SK-N-DZ (cell line): ENCODE data around the gene MYH9.
"Not testable (repeated sequence)": the region's sequence is repeated elsewhere in the genome, so short reads cannot be mapped to it uniquely, and the experiment has no call there.

Experiments used
- DNase-seq: peaks from one replicate; pipeline ENCODE4 v3.0.0-alpha.2; 2015; ENCODE audit warnings: low spot score

MYH9 gene

DNA sequence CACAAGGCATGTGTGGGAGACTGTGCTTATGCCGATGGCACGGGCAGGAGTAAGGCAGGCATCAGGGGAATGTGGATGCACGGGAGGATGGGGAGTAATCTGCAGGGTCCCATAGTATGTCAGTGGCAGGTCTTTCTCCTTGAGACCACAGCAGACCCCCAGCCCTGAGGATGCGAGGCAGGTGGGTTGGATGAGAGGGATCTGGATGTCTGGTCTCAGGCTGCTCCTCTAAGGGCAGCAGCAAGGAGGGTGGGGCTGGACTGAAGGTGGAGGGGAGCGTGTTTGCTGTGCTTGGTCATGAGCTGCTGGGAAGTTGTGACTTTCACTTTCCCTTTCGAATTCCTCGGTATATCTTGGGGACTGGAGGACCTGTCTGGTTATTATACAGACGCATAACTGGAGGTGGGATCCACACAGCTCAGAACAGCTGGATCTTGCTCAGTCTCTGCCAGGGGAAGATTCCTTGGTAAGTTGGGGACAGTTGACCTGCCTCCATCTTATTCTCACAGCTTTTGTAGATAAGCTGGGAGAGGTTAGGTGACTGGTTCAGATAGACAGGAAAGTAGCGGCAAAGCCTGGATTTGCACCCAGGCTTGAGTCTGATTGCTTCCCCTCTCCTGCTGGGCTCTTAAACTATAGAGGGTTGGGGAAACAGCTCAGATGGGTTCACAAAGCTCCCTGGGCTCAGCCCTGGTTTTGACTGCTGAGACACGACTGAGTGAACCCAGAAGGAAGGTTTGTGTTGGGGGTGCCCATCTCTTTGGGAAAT is 134.8 kb downstream of the MYH9 start, which contains the start of gene APOL1:
APOL1 (plus strand) TSS at position 380 of the 769 bp plus-strand sequence. CDS start 1,823 bp downstream, outside the sequence.
- no peak for DNase-seq

DNA sequence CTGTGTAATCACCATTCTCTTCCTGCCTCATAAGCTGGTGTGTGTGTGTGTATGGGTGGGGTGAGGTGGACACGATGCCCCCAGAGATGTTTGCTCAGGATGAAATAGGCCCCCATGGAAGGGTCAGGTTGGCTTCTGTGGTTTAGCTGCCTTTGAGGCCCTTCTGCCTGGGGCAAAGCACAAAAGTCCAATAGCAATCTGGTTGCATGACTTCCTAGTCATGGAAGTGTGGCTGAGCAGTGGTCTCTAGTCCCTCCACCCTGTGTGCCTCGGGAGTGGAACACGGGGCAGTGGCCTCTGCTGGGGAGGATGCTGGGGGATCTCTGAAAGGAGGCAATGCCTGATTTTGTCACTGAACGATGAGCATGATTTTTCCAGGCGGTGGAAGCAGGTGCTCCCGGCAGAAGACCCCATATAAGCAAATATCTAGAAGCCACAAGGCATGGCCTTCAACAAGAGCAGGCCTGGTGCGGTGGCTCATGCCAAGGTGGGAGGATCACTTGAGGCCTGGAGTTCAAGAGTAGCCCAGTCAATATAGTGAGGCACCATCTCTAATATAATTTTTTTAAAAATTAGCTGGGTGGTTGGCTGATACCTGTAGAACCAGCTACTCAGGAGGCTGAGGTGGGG is 135.7 kb downstream of the MYH9 start:
- not testable (repeated sequence) for DNase-seq

GRCh38 chr22:36250292-36250960 is 137.3 kb downstream of the MYH9 start:
- DNase-seq = not testable (repeated sequence)

GRCh38 chr22:36249160-36249559 is 138.6 kb downstream of the MYH9 start:
- DNase-seq = no peak

DNA sequence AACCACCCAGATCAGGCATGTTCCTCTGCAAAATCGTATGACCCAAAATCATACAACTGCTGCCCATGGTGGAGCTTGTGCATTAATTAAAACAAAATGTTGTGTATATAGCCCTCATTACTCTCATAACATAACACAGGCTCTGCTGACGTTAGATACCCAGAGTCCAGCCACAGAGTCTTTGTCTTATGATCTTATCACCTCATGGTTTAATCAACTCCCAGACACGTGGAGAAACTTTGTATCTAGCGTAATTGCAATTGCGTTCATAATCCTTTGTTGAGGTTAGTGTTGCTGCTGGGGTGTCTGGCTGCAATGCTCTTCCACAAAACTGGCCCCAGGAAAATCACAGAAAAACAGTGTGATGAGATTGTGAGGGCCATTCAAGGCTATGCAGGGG is 139.8 kb downstream of the MYH9 start:
- DNase-seq = no peak

DNA sequence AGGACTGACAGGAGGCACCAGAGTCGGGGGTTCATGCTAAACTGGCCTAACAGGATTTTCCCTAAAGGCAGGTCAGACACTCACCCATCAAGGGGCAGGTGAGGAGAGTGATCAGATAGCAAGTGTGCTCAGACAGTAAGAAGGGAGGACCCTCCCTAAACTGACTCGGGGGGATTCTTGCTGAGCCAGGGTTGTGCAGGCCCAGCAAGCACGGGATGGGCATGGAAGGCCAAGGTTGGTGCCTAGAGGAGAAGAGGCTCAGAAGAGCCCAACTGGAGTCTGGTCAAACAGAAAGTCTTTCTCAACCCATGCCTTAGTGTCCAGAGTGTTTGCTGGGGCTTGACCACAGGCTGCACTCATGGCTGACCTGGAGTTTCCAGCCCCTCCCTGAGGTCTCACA is 141.0 kb downstream of the MYH9 start:
- DNase-seq = no peak

DNA sequence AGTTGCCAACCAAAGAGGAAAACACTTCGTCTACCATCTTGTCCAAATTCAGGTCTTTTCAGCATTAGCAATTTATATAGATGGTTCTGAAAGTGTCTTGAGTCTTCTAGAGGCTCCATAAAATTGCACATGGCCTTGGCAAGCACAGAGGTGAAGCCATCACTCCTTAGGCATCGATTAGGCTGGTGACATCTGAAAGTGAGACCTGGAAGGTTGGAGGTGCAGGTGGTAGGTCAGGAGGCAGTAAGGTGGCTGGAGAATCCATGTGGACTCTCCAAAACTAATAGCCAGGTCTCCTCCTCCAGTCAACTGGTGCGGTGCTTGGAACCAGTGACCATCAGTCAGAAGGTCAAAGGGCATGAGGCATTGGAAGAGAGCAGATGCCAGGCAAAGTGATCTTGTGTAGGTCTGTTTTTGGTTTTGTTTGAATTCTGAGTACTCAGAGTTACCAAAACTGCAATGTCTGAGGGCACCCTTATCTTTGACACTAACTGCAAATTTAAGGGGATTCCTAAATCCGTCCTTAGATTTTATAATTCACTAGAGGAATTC is 141.9 kb downstream of the MYH9 start:
- DNase-seq = no peak

DNA sequence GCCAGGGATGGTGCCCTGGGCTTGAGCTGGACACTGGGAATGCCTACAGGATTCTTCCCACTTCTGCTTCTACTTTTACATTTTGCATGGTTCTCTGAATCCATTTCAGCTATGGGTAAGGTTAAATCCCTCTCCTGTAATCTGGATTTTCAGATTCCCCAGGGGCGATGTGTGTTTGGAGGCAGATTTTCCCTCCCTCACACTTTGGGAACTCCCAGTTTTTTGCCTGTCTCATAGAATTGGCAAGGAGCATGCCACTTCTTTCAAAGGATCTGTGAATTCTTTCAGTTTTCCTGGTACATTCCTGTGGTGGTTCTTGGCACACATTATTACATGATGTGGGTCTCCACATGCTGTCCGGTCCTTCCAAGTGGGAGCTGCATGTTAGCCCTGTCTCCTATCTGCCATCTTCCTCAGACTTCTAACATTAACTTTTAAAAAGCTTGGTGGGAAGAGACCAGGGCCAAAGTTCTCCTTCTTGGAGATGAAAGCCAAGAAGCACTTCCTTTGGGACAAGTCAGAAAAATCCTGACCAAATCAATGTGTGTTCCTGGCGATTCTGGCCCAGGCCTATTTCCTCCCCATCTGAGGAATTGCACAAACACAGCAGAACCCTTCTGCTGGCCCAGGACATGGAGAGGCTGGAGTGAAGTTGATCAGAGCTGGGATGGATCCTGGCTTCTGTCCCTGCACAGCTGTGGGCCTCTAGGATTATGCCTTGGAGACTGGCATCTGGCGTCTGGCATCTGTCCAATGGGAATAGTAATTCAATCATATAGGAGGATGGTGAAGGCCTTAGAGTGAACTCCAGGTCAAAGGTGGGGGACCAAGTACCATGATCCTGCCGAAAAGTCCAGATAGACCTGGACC is 143.0 kb downstream of the MYH9 start:
- DNase-seq = no peak

- DNase-seq = no peak
These were observed 143.8 kb downstream of the MYH9 start for GRCh38 chr22:36243986-36244385.

GRCh38 chr22:36239401-36240171 is 148.2 kb downstream of the MYH9 start, which contains the start of gene APOL2:
APOL2 (minus strand) TSS chr22:36239527; CDS start chr22:36233162, 6,365 bp downstream.
- DNase-seq = peak; percentile 89

GRCh38 chr22:36239150-36239400 is 148.7 kb downstream of the MYH9 start:
- no peak for DNase-seq

- no peak for DNase-seq
These were observed 149.2 kb downstream of the MYH9 start for GRCh38 chr22:36238373-36239149.

- DNase-seq = no peak
These were observed 150.1 kb downstream of the MYH9 start for GRCh38 chr22:36237462-36238372.

- DNase-seq = no peak
These were observed 151.1 kb downstream of the MYH9 start for GRCh38 chr22:36236388-36237319.

- DNase-seq = no peak
These were observed 152.2 kb downstream of the MYH9 start for GRCh38 chr22:36235585-36235984.

- no peak for DNase-seq
These were observed 152.8 kb downstream of the MYH9 start for GRCh38 chr22:36234919-36235318.

- DNase-seq = no peak
These were observed 153.6 kb downstream of the MYH9 start for GRCh38 chr22:36234213-36234612.

- no peak for DNase-seq
These were observed 154.0 kb downstream of the MYH9 start for GRCh38 chr22:36233796-36234195.
